H1 (cell line): ENCODE measurements around the gene KRTAP10-2. TPM values are rescaled to one million over a fixed set of nuclear protein-coding genes. Genes with fewer than 3 reads are reported as not detected.

Source experiments
- CTCF ChIP-seq, 3 experiments: IDR thresholded peaks; 1 replicate in 2 of 3; 2 replicates in 1 of 3; pipeline versions ENCODE4 v1.5.1 to v1.6.1; 2011; ENCODE audit warnings: low read length in 3 of 3, mild to moderate bottlenecking in 3 of 3, inconsistent platforms in 2 of 3, low read depth in 1 of 3, moderate library complexity in 1 of 3; ENCODE audit not compliant: insufficient read depth in 1 of 3; ENCODE audit errors: control extremely low read depth in 1 of 3
- RFX5 ChIP-seq: IDR thresholded peaks from 2 replicates; pipeline ENCODE4 v1.6.1; 2011; ENCODE audit warnings: low read depth, low read length, improper control_type of control experiment, borderline replicate concordance
- TAF7 ChIP-seq: optimal IDR thresholded peaks from 2 replicates; pipeline ENCODE3; 2011; ENCODE audit warnings: low read depth, mild to moderate bottlenecking, inconsistent platforms, low read length, moderate library complexity, borderline replicate concordance
- polyA plus RNA-seq, 7 experiments: library from polyadenylated mRNA; depleted of rRNA in 3 of 7; stranded (reverse) in 5 of 7; unstranded in 2 of 7; fragments of >200 nt in 5 of 7; fragments of 200-250 nt in 2 of 7; gene quantifications; 1 replicate in 5 of 7; 2 replicates in 1 of 7; 4 replicates in 1 of 7; pipeline versions ENCODE4 v1.2.1 to v1.2.3, GENCODE V29; 2011 to 2013; ENCODE audit warnings: missing spikeins in 2 of 7, mixed read lengths in 2 of 7
- total RNA-seq: library from RNA; stranded (reverse); fragmentation: NEBNext Ultra II Directional; extraction: Animal tissue kit (Norgen Biotek cat#: 25700); gene quantifications from 2 replicates; pipeline ENCODE4 v1.2.1, GENCODE V29; 2021
- TF ChIP-seq, protein P1 (sequence below): fragments of 300-600 bp; sonication (generic); IDR thresholded peaks from 2 replicates; pipeline ENCODE4 v1.7.1; 2012; ENCODE audit warnings: low read length, moderate library complexity, mild to moderate bottlenecking, inconsistent platforms; ENCODE audit not compliant: insufficient replicate concordance

KRTAP10-2 gene
- total and polyA plus RNA-seq, 2 of the 8 experiments (the other 6 are each of a cell fraction or from before 2014, with no cell fraction given) = 0.11 TPM; not detected in 1

DNA sequence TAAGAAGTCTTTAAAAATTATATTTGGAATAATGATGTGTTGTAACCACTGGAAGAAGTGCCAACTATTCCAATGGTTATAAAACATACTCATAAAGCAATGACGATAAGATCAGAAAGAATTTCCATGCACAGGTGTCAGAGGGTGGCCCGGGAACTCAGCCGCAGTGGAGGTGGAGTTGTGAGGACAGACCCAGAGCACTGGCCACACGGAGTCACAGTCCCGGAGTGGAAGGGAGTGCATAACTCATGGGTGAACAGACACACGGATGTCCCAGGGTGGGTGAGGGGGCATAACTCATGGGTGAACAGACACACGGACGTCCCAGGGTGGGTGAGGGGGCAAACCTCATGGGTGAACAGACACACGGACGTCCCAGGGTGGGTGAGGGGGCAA is 24.7 kb upstream of the KRTAP10-2 start (continued):
- TF ChIP-seq, protein P1, sequence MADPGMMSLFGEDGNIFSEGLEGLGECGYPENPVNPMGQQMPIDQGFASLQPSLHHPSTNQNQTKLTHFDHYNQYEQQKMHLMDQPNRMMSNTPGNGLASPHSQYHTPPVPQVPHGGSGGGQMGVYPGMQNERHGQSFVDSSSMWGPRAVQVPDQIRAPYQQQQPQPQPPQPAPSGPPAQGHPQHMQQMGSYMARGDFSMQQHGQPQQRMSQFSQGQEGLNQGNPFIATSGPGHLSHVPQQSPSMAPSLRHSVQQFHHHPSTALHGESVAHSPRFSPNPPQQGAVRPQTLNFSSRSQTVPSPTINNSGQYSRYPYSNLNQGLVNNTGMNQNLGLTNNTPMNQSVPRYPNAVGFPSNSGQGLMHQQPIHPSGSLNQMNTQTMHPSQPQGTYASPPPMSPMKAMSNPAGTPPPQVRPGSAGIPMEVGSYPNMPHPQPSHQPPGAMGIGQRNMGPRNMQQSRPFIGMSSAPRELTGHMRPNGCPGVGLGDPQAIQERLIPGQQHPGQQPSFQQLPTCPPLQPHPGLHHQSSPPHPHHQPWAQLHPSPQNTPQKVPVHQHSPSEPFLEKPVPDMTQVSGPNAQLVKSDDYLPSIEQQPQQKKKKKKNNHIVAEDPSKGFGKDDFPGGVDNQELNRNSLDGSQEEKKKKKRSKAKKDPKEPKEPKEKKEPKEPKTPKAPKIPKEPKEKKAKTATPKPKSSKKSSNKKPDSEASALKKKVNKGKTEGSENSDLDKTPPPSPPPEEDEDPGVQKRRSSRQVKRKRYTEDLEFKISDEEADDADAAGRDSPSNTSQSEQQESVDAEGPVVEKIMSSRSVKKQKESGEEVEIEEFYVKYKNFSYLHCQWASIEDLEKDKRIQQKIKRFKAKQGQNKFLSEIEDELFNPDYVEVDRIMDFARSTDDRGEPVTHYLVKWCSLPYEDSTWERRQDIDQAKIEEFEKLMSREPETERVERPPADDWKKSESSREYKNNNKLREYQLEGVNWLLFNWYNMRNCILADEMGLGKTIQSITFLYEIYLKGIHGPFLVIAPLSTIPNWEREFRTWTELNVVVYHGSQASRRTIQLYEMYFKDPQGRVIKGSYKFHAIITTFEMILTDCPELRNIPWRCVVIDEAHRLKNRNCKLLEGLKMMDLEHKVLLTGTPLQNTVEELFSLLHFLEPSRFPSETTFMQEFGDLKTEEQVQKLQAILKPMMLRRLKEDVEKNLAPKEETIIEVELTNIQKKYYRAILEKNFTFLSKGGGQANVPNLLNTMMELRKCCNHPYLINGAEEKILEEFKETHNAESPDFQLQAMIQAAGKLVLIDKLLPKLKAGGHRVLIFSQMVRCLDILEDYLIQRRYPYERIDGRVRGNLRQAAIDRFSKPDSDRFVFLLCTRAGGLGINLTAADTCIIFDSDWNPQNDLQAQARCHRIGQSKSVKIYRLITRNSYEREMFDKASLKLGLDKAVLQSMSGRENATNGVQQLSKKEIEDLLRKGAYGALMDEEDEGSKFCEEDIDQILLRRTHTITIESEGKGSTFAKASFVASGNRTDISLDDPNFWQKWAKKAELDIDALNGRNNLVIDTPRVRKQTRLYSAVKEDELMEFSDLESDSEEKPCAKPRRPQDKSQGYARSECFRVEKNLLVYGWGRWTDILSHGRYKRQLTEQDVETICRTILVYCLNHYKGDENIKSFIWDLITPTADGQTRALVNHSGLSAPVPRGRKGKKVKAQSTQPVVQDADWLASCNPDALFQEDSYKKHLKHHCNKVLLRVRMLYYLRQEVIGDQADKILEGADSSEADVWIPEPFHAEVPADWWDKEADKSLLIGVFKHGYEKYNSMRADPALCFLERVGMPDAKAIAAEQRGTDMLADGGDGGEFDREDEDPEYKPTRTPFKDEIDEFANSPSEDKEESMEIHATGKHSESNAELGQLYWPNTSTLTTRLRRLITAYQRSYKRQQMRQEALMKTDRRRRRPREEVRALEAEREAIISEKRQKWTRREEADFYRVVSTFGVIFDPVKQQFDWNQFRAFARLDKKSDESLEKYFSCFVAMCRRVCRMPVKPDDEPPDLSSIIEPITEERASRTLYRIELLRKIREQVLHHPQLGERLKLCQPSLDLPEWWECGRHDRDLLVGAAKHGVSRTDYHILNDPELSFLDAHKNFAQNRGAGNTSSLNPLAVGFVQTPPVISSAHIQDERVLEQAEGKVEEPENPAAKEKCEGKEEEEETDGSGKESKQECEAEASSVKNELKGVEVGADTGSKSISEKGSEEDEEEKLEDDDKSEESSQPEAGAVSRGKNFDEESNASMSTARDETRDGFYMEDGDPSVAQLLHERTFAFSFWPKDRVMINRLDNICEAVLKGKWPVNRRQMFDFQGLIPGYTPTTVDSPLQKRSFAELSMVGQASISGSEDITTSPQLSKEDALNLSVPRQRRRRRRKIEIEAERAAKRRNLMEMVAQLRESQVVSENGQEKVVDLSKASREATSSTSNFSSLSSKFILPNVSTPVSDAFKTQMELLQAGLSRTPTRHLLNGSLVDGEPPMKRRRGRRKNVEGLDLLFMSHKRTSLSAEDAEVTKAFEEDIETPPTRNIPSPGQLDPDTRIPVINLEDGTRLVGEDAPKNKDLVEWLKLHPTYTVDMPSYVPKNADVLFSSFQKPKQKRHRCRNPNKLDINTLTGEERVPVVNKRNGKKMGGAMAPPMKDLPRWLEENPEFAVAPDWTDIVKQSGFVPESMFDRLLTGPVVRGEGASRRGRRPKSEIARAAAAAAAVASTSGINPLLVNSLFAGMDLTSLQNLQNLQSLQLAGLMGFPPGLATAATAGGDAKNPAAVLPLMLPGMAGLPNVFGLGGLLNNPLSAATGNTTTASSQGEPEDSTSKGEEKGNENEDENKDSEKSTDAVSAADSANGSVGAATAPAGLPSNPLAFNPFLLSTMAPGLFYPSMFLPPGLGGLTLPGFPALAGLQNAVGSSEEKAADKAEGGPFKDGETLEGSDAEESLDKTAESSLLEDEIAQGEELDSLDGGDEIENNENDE = no peak
- TF ChIP-seq CTCF (IDR thresholded peaks at IDR 0.05; ENCODE audit: control extremely low read depth in 1 of 3, insufficient read depth in 1 of 3, low read depth in 1 of 3, low read length in 3 of 3) = no peak
- no peak for TF ChIP-seq RFX5
- no peak for TF ChIP-seq TAF7
